ENCODE data around the gene KCNH6. TPM values are rescaled to one million over a fixed set of nuclear protein-coding genes. Genes with fewer than 3 reads are reported as not detected.
A peak's percentile ranks its signal among the peaks of the same experiment; 100 is the strongest.

KCNH6 gene, protein sequence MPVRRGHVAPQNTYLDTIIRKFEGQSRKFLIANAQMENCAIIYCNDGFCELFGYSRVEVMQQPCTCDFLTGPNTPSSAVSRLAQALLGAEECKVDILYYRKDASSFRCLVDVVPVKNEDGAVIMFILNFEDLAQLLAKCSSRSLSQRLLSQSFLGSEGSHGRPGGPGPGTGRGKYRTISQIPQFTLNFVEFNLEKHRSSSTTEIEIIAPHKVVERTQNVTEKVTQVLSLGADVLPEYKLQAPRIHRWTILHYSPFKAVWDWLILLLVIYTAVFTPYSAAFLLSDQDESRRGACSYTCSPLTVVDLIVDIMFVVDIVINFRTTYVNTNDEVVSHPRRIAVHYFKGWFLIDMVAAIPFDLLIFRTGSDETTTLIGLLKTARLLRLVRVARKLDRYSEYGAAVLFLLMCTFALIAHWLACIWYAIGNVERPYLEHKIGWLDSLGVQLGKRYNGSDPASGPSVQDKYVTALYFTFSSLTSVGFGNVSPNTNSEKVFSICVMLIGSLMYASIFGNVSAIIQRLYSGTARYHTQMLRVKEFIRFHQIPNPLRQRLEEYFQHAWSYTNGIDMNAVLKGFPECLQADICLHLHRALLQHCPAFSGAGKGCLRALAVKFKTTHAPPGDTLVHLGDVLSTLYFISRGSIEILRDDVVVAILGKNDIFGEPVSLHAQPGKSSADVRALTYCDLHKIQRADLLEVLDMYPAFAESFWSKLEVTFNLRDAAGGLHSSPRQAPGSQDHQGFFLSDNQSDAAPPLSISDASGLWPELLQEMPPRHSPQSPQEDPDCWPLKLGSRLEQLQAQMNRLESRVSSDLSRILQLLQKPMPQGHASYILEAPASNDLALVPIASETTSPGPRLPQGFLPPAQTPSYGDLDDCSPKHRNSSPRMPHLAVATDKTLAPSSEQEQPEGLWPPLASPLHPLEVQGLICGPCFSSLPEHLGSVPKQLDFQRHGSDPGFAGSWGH
- total RNA-seq = not detected in 2 replicates

DNA sequence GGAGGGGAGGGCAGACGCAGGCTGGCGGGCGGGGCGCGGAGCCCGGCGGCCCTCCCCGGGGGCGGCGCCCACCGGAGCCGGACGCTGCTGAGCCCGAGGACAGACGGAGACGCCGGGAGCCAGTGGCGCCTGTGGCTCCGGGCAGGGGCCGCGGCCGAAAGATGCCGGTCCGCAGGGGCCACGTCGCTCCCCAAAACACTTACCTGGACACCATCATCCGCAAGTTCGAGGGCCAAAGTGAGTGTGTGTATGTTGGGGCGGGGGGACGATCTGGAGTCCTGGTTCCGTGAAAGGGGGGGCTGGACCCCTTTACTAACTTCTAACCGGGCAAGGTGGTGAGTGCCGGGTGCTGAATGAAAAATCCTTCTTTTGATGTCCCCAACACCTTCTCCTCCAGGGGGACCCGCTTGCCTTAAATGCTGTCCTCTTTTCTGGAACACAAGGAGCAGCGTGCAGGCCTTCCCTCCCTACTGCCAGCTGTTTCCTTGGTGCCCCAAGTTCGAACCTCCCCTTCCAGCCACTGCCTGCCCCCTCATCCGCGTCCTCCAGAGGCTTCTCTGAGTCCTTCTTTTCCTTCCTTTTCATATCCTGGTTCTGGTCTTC is at the start of gene KCNH6:
KCNH6 (plus strand) TSS at position 106 of the 603 bp plus-strand sequence; CDS start at position 162, 56 bp downstream.
- DNase-seq (ENCODE audit: low read depth, low spot score) = no peak

DNA sequence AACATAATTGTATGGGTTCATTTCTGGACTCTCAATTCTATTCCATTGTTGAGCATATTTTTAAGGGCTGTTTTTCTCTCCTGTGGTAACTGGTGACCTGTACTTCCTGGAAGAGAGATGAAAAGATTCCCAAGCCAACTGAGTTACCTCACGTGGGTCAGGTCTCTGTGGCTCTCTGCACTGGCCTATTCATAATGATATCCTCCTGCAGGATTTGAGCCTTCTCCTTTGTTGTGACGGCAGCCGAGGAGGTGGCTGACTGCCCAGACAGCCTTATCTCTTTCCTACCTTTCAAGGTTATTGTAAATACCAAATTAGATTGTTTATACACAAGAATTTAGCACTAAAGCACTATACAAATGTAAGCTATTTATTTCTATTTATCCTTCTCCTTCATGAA is 49.0 kb upstream of the KCNH6 start:
- peak; percentile 80 for DNase-seq (ENCODE audit: low read depth, low spot score)

DNA sequence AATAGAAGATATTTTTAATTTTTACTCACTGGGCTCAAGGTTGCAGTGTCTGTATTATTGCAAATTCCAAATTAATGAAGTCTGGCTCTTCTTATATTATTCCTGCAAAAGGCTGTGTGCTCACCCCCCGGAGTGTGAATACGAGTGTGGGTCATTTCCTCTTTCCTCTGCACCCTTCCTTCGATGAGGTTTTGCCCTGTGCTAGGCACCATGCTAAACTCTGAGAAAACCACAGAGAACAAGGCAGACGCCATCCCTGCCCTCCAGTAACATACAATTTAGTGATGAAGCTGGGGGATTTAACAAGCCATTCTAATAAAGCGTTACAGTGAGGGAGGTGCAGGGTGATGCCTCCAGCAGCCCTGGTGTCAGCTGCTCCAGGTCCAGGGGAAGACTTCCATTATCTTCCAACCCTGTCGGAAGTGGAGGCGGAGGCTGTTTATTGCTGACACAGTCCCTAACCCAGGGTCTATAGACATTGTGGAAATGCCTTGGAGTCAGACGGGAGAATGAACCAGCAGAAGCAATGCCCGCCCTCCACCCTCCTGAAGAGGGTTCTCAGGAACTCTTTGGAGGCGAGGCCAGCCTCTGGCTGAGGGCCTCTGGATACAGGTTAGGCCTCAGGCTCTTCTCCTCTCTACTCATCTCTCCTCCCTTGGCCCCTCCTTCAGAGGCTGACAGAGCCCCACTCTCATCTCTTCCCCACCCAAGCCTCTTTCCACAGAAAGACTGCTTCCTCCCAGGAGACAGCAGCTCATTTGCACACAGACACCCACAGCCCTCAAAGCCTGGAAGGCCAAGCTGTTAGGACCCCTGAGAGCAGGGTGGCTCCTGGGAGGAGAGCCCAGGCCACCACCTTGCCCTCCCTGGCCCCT is 48.3 kb upstream of the KCNH6 start:
- no peak for DNase-seq (ENCODE audit: low read depth, low spot score)

DNA sequence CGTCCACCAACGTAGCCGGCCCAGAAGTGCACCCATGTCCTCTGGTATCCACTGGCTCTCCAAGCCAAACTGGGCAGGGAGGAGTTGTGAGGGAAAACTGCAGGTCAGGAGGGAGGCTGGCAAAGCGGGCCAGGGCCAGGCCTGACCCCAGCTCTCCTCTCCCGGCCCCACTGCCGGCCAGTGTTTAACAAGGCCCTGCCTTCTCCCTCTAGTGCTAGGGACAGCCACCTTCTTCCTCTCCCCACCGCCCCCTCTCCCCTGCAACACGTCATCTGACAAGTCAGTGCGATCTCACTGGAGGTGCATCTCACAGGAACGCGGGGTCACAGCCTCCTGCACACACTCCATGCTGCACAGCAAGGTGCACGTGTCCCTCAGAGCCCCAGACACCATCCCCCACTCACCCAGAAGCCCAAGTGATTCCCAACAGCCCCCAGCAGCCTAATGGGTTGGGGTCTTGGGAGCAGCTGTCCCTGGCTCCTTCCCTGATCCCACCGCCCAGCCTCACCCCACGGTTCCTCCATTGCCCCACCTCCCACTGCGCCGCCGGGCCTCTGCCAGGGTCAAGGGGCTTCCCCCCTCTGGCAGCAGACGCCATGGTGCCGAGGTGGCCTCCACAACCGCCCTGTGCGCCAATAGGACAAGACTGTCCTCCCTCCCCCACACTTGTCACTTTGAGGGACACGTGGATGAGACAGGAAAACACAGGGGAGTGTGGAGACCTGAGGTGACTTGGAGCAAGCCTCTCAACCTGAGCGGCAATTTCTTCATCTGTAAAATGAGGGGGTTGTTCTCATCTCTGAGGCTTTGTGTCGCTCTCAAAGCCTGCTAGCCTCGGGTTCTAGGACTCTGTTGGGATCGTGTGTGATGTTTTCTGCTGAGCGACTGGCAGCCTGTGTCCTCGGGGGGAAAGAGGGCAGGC is 47.4 kb upstream of the KCNH6 start:
- DNase-seq (ENCODE audit: low read depth, low spot score) = no peak

DNA sequence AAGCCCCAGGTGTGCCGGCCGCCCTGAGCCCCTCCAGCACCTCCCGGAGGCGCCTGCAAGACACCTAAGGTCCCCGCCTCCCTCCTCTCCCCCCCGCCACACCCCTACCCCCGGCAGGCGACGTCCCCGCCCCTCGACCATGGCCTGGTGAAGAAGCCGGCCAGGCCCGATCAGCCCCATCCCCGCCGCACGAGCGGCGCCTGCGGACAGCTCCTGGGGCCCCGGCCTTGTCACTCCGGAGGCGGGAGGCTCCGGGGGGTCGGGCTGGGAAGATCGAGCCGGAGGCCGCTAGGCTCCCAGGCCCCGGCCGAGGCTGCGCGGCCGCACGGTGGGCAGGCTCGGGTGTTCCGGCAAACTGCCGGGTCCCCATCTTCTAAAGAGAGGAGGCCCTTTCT is 46.7 kb upstream of the KCNH6 start:
- DNase-seq (ENCODE audit: low read depth, low spot score) = no peak

DNA sequence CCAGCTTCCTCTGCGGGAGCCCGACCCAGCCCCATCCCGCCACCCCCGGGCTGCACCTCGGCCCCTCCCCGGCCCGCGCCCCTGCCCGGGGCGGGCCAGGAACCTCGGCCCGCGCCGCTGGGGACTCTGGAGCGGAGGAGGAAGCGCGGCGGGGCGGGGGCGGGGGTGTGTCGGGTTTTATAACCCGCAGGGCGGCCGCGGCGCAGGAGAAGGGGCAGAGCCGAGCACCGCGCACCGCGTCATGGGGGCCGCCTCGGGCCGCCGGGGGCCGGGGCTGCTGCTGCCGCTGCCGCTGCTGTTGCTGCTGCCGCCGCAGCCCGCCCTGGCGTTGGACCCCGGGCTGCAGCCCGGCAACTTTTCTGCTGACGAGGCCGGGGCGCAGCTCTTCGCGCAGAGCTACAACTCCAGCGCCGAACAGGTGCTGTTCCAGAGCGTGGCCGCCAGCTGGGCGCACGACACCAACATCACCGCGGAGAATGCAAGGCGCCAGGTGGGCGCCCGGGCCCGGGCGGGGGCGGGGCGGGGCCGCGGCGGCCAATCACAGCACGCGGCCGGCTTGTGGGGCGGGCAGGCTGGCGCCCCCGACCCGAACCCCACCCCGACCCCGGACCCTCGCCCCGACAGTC is 46.2 kb upstream of the KCNH6 start, which contains the start of gene ACE:
ACE (plus strand) TSS at position 208 of the 626 bp plus-strand sequence; CDS start at position 242, 34 bp downstream.
- no peak for DNase-seq (ENCODE audit: low read depth, low spot score)

DNA sequence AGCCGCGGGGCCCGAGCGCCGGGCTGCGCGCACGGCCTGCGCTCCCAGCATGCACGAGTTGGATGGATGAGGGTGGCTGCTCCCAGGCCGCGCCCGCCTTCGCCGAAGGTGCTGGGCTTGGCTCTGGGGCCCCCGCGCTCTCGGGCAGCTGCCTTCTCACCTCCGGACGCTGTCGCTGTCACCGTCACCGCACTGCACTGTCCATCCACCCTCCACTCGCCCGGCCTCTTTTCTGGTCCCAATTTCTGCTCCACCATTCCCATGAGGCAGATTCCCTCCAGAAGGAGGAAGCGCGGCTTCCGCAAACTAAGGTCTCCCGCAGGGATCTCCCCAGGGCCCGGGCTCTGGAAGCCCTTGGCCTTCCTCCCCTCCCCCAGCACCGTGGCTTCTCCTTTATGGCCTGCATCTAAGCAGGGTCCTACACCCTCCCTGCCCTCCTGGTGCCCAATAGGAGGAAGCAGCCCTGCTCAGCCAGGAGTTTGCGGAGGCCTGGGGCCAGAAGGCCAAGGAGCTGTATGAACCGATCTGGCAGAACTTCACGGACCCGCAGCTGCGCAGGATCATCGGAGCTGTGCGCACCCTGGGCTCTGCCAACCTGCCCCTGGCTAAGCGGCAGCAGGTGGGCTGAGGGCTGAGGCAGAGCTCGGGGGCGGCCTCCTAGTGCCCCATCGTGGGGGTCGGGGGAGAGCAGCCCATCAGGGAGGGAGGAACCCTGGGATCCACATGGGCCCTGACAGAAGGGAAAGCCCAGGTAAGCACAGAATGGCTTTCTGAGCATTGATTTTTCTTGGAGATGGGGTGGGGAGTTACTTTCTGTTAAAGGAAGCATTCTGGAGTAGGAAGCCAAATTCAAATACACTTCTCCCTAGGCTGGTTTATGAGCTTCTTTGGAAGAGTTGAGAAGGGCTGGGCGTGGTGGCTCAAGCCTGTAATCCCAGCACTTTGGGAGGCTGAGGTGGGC is 45.4 kb upstream of the KCNH6 start:
- no peak for DNase-seq (ENCODE audit: low read depth, low spot score)

DNA sequence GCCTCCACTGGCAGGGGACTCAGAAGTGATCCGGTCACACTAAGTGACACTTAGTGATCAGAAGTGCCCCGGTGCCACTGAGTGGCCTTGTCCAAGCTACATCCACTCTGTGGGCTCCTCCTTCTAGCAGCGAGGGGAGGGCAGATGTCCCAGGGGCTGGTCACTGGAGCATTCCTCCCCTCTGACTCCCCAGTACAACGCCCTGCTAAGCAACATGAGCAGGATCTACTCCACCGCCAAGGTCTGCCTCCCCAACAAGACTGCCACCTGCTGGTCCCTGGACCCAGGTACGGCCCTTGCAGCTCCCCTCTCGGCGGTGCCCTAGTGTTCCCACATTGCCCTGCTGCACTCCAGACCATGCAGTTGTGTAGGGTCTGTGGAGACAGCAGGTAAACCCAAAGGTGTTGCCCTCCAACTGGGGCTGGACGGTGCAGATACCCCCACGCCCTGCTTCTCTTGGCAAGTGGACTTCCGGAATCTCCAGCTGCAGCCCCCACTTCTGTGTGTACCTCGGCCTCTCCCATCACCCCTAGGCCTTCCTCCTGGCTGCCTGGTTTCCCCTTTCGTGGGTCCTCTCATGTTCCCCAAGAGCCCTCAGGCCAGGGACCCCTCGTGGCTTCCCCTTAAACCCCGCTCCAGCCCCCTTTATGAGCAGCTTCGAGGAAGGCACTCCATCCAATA is 44.2 kb upstream of the KCNH6 start:
- DNase-seq (ENCODE audit: low read depth, low spot score) = peak; percentile 70

DNA sequence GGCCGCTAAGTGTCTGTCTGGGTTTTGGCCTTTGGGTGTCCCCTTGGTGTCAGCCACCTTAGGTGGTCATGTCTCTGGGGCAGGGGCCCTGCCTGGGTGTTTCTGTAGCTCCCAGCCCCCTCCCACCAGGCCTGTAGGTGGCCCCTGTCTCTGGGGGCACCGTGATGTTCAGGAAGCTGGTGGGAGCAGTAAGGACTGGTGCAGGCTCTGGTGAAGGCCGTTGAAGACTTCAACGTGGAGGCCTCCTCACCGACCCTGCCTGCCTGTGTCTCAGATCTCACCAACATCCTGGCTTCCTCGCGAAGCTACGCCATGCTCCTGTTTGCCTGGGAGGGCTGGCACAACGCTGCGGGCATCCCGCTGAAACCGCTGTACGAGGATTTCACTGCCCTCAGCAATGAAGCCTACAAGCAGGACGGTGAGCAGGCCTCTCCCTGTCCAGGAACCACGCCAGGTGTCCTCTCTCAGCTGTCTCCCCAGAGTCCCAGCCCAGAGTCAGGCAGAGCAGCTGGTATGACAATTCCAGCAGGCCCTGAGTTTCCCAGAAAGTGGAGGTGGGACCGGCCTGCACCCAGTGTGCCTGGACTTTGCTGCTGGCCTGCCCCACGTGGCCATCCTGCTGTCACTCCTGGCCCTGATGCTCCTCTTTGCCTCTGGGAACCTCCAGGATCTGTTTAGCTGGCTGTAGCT is 43.5 kb upstream of the KCNH6 start:
- no peak for DNase-seq (ENCODE audit: low read depth, low spot score)

DNA sequence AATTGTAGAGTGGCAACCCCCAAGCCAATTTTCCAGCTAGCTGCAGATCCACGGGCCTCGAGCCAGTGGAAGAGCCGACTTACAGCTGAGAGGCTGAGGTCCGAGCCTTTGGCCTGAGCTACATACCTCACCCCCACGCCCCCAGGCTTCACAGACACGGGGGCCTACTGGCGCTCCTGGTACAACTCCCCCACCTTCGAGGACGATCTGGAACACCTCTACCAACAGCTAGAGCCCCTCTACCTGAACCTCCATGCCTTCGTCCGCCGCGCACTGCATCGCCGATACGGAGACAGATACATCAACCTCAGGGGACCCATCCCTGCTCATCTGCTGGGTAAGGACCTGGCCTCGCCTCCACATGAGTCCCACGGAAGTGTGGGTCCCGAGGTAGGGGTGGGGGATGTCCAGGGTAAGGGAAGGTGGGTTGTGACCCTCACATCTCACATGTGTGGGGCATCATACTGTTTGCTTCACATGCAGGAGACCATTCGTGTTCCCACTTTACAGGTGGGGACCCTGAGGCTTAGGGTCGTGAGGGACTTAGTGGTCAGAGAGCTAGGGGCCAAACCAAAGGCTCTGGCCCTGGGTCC is 42.9 kb upstream of the KCNH6 start:
- DNase-seq (ENCODE audit: low read depth, low spot score) = no peak

DNA sequence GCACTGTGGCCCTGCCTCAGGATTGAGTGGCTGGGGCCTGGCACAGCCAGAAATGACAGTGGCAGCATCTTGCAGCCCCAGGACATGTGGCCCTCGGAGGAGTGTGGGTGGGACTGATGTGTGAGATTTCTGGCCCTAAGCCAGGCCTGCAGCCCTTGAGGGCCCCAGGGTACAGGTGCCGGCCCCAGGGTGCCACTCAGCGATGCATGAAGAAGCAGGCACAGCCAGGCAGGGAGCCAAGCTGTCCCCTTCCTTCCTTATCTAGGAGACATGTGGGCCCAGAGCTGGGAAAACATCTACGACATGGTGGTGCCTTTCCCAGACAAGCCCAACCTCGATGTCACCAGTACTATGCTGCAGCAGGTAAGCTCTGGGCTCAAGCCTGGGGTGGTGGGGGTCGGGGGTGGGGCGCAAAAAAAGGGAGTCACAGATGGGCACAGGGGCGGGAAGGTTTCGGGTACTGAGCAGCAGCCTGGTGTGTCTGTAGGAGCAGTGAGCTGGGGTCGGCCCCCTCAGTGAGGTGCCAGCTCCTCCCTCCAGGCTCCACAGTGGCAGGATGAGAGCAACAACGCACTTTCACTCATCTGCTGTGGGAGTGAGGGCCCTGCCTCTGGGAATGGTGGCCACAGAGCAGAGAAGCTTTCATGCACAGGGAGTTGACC is 42.2 kb upstream of the KCNH6 start:
- no peak for DNase-seq (ENCODE audit: low read depth, low spot score)

DNA sequence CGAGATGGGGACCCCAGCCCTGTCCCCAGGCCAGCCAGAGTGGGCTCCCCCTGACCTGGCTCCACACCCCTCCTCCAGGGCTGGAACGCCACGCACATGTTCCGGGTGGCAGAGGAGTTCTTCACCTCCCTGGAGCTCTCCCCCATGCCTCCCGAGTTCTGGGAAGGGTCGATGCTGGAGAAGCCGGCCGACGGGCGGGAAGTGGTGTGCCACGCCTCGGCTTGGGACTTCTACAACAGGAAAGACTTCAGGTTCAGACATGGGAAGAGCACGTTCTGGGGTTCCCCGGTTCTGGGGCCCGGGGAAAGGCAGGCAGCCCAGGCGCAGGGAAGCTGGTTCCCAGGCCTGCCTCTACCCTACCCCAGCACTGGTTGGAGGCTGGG is 41.7 kb upstream of the KCNH6 start:
- DNase-seq (ENCODE audit: low read depth, low spot score) = no peak

DNA sequence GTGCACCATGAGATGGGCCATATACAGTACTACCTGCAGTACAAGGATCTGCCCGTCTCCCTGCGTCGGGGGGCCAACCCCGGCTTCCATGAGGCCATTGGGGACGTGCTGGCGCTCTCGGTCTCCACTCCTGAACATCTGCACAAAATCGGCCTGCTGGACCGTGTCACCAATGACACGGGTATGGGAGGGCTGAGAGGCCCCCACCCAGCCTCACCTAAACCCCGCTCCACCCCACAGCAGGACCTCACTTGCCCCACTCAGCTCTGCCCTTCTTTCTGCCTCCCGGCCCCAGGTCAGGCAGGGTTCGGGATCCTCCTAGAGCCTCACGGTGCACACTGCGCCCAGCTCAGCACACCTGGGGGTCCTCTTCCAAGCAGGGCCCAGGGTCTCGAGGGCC is 40.6 kb upstream of the KCNH6 start:
- DNase-seq (ENCODE audit: low read depth, low spot score) = no peak

DNA sequence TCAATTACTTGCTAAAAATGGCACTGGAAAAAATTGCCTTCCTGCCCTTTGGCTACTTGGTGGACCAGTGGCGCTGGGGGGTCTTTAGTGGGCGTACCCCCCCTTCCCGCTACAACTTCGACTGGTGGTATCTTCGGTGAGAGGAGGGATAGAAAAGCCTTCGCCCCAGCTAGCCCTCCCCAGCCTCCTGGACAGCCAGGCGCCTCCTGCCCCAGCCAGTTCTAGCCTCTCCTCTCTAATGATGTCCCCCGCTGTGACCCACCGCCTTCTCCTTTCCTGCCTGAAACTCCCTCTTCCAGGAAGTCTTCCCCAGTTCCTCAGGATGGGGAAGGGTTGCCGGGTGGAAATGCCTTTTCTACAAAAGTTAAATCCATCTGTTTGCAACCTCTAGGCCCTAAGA is 40.1 kb upstream of the KCNH6 start:
- no peak for DNase-seq (ENCODE audit: low read depth, low spot score)

DNA sequence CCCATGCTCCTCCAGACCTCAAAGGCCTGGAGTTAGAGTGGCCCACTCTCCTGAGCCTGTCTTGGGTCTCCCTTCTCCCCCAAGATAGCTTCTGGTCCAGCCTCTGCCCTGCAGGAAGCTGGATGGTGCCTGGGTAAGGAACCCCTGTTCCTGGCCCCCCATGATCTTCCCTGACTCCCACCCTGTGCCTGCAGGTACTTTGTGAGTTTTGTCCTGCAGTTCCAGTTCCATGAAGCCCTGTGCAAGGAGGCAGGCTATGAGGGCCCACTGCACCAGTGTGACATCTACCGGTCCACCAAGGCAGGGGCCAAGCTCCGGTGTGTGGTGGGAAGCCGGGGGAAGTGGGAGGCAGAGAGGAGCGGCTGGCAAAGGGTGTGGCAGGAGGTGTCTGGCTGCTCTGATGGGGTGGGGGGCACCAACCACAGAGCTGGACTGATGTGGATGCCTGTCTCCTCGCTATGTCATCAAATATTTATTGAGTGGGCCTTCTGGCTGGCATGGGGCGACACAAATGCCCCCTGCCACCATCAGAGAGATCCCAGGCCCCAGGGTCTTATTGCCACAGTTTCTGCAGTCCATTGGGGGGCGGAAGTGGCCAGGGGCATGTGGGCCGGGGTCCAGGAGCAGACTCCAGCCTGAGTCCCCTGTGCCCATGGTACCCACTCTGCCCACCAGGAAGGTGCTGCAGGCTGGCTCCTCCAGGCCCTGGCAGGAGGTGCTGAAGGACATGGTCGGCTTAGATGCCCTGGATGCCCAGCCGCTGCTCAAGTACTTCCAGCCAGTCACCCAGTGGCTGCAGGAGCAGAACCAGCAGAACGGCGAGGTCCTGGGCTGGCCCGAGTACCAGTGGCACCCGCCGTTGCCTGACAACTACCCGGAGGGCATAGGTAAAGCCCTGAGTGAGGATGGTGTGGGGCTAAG is 39.2 kb upstream of the KCNH6 start:
- DNase-seq (ENCODE audit: low read depth, low spot score) = no peak

Data from pulmonary artery endothelial cell (primary cell).